ENCODE measurements around the gene TIAM1. TPM values are rescaled to one million over a fixed set of nuclear protein-coding genes. Genes with fewer than 3 reads are reported as not detected.

TIAM1 gene
- total RNA-seq, 2 donors from 2014 or later: 4.5 to 15.2 TPM

- no peaks in the 10 kb centered on the region for H3K36me3 ChIP-seq
- ATAC-seq (ENCODE audit: insufficient number of reproducible peaks, low FRiP score, low read depth) (no peak), DNase-seq (ENCODE audit: low spot score) (no peak)
- H3K4me1 ChIP-seq (ENCODE audit: control insufficient read depth in 1 of 2, low read depth in 2 of 2): no peaks in the 10 kb centered on the region
- H3K9me3 ChIP-seq: no peaks in the 10 kb centered on the region
- TF ChIP-seq CTCF (IDR thresholded peaks at IDR 0.05): no peak
- no peak overlapping the region for H3K27ac ChIP-seq
- H3K4me3 ChIP-seq: no peak overlapping the region
- H3K27me3 ChIP-seq (replicated peaks; ENCODE audit: insufficient read depth): no peaks in the 10 kb centered on the region
Measured at GRCh38 chr21:31283025-31283424, 61.0 kb downstream of the TIAM1 start.

GRCh38 chr21:31282095-31282709 is 61.9 kb downstream of the TIAM1 start:
- no peak overlapping the region for H3K4me3 ChIP-seq
- H3K4me1 ChIP-seq (ENCODE audit: control insufficient read depth in 1 of 2, low read depth in 2 of 2): no peaks in the 10 kb centered on the region
- H3K36me3 ChIP-seq: no peaks in the 10 kb centered on the region
- no peaks in the 10 kb centered on the region for H3K9me3 ChIP-seq
- no peak for TF ChIP-seq CTCF (IDR thresholded peaks at IDR 0.05)
- no peak overlapping the region for H3K27ac ChIP-seq
- H3K27me3 ChIP-seq (replicated peaks; ENCODE audit: insufficient read depth): no peaks in the 10 kb centered on the region
- ATAC-seq (ENCODE audit: insufficient number of reproducible peaks, low FRiP score, low read depth) (no peak), DNase-seq (ENCODE audit: low spot score) (no peak)

GRCh38 chr21:31281561-31281960 is 62.5 kb downstream of the TIAM1 start:
- Histone ChIP-seq H3K36me3 (no peaks in the 10 kb centered on the region), H3K9me3 (no peaks in the 10 kb centered on the region), H3K4me3 (no peak overlapping the region), H3K27ac (no peak overlapping the region), H3K27me3 (replicated peaks; ENCODE audit: insufficient read depth) (no peaks in the 10 kb centered on the region), H3K4me1 (ENCODE audit: control insufficient read depth in 1 of 2, low read depth in 2 of 2) (no peaks in the 10 kb centered on the region)
- no peak for TF ChIP-seq CTCF (IDR thresholded peaks at IDR 0.05)
- ATAC-seq (ENCODE audit: insufficient number of reproducible peaks, low FRiP score, low read depth) (no peak), DNase-seq (ENCODE audit: low spot score) (no peak)

GRCh38 chr21:31279986-31280385 is 64.1 kb downstream of the TIAM1 start:
- Histone ChIP-seq H3K9me3 (no peaks in the 10 kb centered on the region), H3K27ac (no peak overlapping the region), H3K27me3 (replicated peaks; ENCODE audit: insufficient read depth) (no peaks in the 10 kb centered on the region), H3K36me3 (no peaks in the 10 kb centered on the region), H3K4me1 (ENCODE audit: control insufficient read depth in 1 of 2, low read depth in 2 of 2) (no peaks in the 10 kb centered on the region), H3K4me3 (no peak overlapping the region)
- DNase-seq (ENCODE audit: low spot score) (no peak), ATAC-seq (ENCODE audit: insufficient number of reproducible peaks, low FRiP score, low read depth) (no peak)
- TF ChIP-seq CTCF (IDR thresholded peaks at IDR 0.05): no peak

- ATAC-seq (ENCODE audit: insufficient number of reproducible peaks, low FRiP score, low read depth) (no peak), DNase-seq (ENCODE audit: low spot score) (no peak)
- Histone ChIP-seq H3K36me3 (no peaks in the 10 kb centered on the region), H3K9me3 (no peaks in the 10 kb centered on the region), H3K4me3 (no peak overlapping the region), H3K4me1 (ENCODE audit: control insufficient read depth in 1 of 2, low read depth in 2 of 2) (no peaks in the 10 kb centered on the region), H3K27me3 (replicated peaks; ENCODE audit: insufficient read depth) (no peaks in the 10 kb centered on the region), H3K27ac (no peak overlapping the region)
- no peak for TF ChIP-seq CTCF (IDR thresholded peaks at IDR 0.05)
Measured at GRCh38 chr21:31279214-31279613, 64.8 kb downstream of the TIAM1 start.

Data from thoracic aorta (tissue), 2 donors.